ENCODE measurements around the gene NT5E.

- no peak for TF ChIP-seq CTCF (IDR thresholded peaks at IDR 0.05; ENCODE audit: insufficient read depth, low read length, poor library complexity, severe bottlenecking)
- TF ChIP-seq EZH2phosphoT487 (conservative IDR thresholded peaks at IDR 0.05; ENCODE audit: low read length): no peak
These were observed 49.6 kb upstream of the NT5E start for GRCh38 chr6:85400331-85400730.
